PC-3 (cell line): ENCODE data around the gene KRT1. TPM values are rescaled to one million over a fixed set of nuclear protein-coding genes. Genes with fewer than 3 reads are reported as not detected.

ENCODE experiments used
- ATAC-seq: fragments of 200-7000 bp; cut with Tn5 transposase; 2 replicates; pipeline ENCODE4 v1.9.1; 2020; ENCODE audit warnings: mild to moderate bottlenecking, moderate library complexity
- BruUV-seq: library from RNA; stranded (reverse); fragments of 400-500 nt; replicated peaks from 2 replicates; lab custom pipeline; 2021; lab: Mats Ljungman, UMichigan
- CTCF ChIA-PET: fragments of 300-600 bp; sonication (Branson Sonifier 250); formaldehyde crosslinking; loops from one replicate; lab custom pipeline; 2022; ENCODE audit warnings: antibody characterized with exemption; lab: Charles Lee
- POLR2A ChIA-PET: fragments of 300-600 bp; sonication (Branson Sonifier 250); formaldehyde crosslinking; loops from one replicate; lab custom pipeline; 2022; ENCODE audit warnings: antibody characterized with exemption; ENCODE audit not compliant: unreplicated experiment; lab: Charles Lee
- DNase-seq: peaks from one replicate; pipeline ENCODE4 v3.0.0-alpha.2; 2015
- H2AFZ ChIP-seq: fragments of 300-600 bp; sonication (generic); 2 replicates; pipeline ENCODE4 v1.6.0; 2016; ENCODE audit warnings: antibody characterized with exemption, low read length
- H3F3A ChIP-seq: fragments of 300-600 bp; sonication (generic); one replicate; pipeline ENCODE4 v1.6.0; 2017; ENCODE audit warnings: antibody characterized with exemption, low read length, control low read depth, mild to moderate bottlenecking; ENCODE audit not compliant: unreplicated experiment
- H3K27ac ChIP-seq: fragments of 300-600 bp; sonication (generic); 2 replicates; pipeline ENCODE4 v1.5.1; 2016; ENCODE audit warnings: mild to moderate bottlenecking, low read length
- H3K27me3 ChIP-seq: fragments of 300-600 bp; sonication (generic); 2 replicates; pipeline ENCODE4 v1.6.1; 2016; ENCODE audit warnings: low read length, mixed read lengths
- H3K36me3 ChIP-seq: fragments of 300-600 bp; sonication (generic); 2 replicates; pipeline ENCODE4 v1.6.1; 2016; ENCODE audit warnings: low read depth, mixed run types, low read length, mixed read lengths
- H3K4me1 ChIP-seq: fragments of 300-600 bp; sonication (generic); 2 replicates; pipeline ENCODE4 v1.5.1; 2016; ENCODE audit warnings: low read length; ENCODE audit not compliant: insufficient read depth
- H3K4me2 ChIP-seq: fragments of 300-600 bp; sonication (generic); 2 replicates; pipeline ENCODE4 v1.6.0; 2016; ENCODE audit warnings: low read length
- H3K4me3 ChIP-seq: fragments of 300-600 bp; sonication (generic); 2 replicates; pipeline ENCODE4 v1.5.1; 2016; ENCODE audit warnings: mild to moderate bottlenecking, low read length, mixed read lengths
- H3K79me2 ChIP-seq: fragments of 300-600 bp; sonication (generic); 2 replicates; pipeline ENCODE4 v1.6.1; 2017; ENCODE audit warnings: low read length, mixed read lengths
- H3K9ac ChIP-seq: fragments of 300-600 bp; sonication (generic); 2 replicates; pipeline ENCODE4 v1.6.0; 2016; ENCODE audit warnings: mild to moderate bottlenecking, low read length
- H3K9me2 ChIP-seq: fragments of 300-600 bp; sonication (generic); replicated peaks from 2 replicates; pipeline ENCODE4 v1.6.1; 2016; ENCODE audit warnings: mixed run types, low read length, mixed read lengths
- H3K9me3 ChIP-seq: fragments of 300-600 bp; sonication (generic); 2 replicates; pipeline ENCODE4 v1.6.1; 2016; ENCODE audit warnings: low read length, mixed read lengths
- H4K20me1 ChIP-seq: fragments of 300-600 bp; sonication (generic); 2 replicates; pipeline ENCODE4 v1.6.1; 2016; ENCODE audit warnings: low read length, mixed read lengths
- CTCF ChIP-seq: fragments of 300-600 bp; sonication (generic); conservative IDR thresholded peaks from 2 replicates; pipeline ENCODE4 v1.5.1; 2017; ENCODE audit warnings: antibody characterized with exemption, low read depth, mild to moderate bottlenecking, low read length
- EZH2 ChIP-seq: fragments of 300-600 bp; sonication (generic); IDR thresholded peaks from one replicate; pipeline ENCODE4 v1.6.1; 2017; ENCODE audit warnings: antibody characterized with exemption, mild to moderate bottlenecking, low read length; ENCODE audit not compliant: unreplicated experiment
- EZH2phosphoT487 ChIP-seq: fragments of 300-600 bp; sonication (generic); IDR thresholded peaks from 2 replicates; pipeline ENCODE4 v1.6.1; 2018; ENCODE audit warnings: mild to moderate bottlenecking, antibody characterized with exemption, low read length, borderline replicate concordance
- intact Hi-C: fragments of 100-400 bp; cut with micrococcal nuclease; formaldehyde crosslinking; loops from 2 replicates; pipeline ENCODE4 v1.9.0; 2023
- total RNA-seq: library from RNA; depleted of rRNA; stranded (reverse); fragments of >200 nt; gene quantifications from 2 replicates; pipeline ENCODE4 v1.2.3, GENCODE V29; 2014

Gene KRT1
- total RNA-seq, 1 experiment from 2014 or later: not detected

- H3K4me3 ChIP-seq: no peak overlapping the region
- ChIA-PET POLR2A (no interaction called here), CTCF (no interaction called here)
- H3K9me2 ChIP-seq: no peaks in the 10 kb centered on the region
- H3K27me3 ChIP-seq: 0 out of 2 replicates have a peak, but pooled peaks cover 15% of the 10 kb centered on the region
- no peak for TF ChIP-seq CTCF
- no peak for TF ChIP-seq EZH2phosphoT487
- no peak for TF ChIP-seq EZH2
- no peaks in the 10 kb centered on the region for H3K36me3 ChIP-seq
- no peak overlapping the region for H3K27ac ChIP-seq
- ATAC-seq: no peak
- no TSS peak for BruUV-seq
- no peak overlapping the region for H2AFZ ChIP-seq
- H3F3A ChIP-seq: no peaks in the 10 kb centered on the region
- no peak overlapping the region for H3K9ac ChIP-seq
- H3K4me1 ChIP-seq: no peaks in the 10 kb centered on the region
- H3K79me2 ChIP-seq: no peaks in the 10 kb centered on the region
- H4K20me1 ChIP-seq: no peaks in the 10 kb centered on the region
- no peak for DNase-seq
- no peak overlapping the region for H3K4me2 ChIP-seq
- H3K9me3 ChIP-seq: no peaks in the 10 kb centered on the region
- intact Hi-C loops: no loop called here
These were observed 50.8 kb downstream of the KRT1 start for GRCh38 chr12:52629281-52630007.

- Histone ChIP-seq H2AFZ (no peak overlapping the region), H3K4me2 (no peak overlapping the region), H3K9ac (no peak overlapping the region), H3K9me3 (no peaks in the 10 kb centered on the region), H4K20me1 (no peaks in the 10 kb centered on the region), H3K27me3 (0 out of 2 replicates have a peak, but pooled peaks cover 18% of the 10 kb centered on the region), H3F3A (no peaks in the 10 kb centered on the region), H3K4me1 (no peaks in the 10 kb centered on the region), H3K9me2 (no peaks in the 10 kb centered on the region), H3K27ac (no peak overlapping the region), H3K36me3 (no peaks in the 10 kb centered on the region), H3K79me2 (no peaks in the 10 kb centered on the region), H3K4me3 (no peak overlapping the region)
- ChIA-PET CTCF (no interaction called here), POLR2A (no interaction called here)
- TF ChIP-seq EZH2 (no peak), EZH2phosphoT487 (no peak), CTCF (no peak)
- no TSS peak for BruUV-seq
- intact Hi-C loops: no loop called here
- no peak for ATAC-seq
- no peak for DNase-seq
These were observed 51.4 kb downstream of the KRT1 start for GRCh38 chr12:52628841-52629240.

GRCh38 chr12:52628111-52628507 lies 52.1 kb downstream of the KRT1 start:
- no peaks in the 10 kb centered on the region for H3K36me3 ChIP-seq
- CTCF ChIA-PET: no interaction called here
- no peaks in the 10 kb centered on the region for H4K20me1 ChIP-seq
- POLR2A ChIA-PET: no interaction called here
- no peaks in the 10 kb centered on the region for H3K79me2 ChIP-seq
- no peaks in the 10 kb centered on the region for H3K9me3 ChIP-seq
- no peak for TF ChIP-seq EZH2
- no peak for TF ChIP-seq CTCF
- no peak for TF ChIP-seq EZH2phosphoT487
- no peaks in the 10 kb centered on the region for H3F3A ChIP-seq
- H3K9me2 ChIP-seq: no peaks in the 10 kb centered on the region
- DNase-seq (no peak), ATAC-seq (no peak)
- H3K4me2 ChIP-seq: no peak overlapping the region
- H3K27ac ChIP-seq: no peak overlapping the region
- no peak overlapping the region for H2AFZ ChIP-seq
- intact Hi-C loops: no loop called here
- H3K9ac ChIP-seq: no peak overlapping the region
- H3K4me1 ChIP-seq: no peaks in the 10 kb centered on the region
- H3K4me3 ChIP-seq: no peak overlapping the region
- H3K27me3 ChIP-seq: 0 out of 2 replicates have a peak, but pooled peaks cover 13% of the 10 kb centered on the region
- no TSS peak for BruUV-seq
